GM12873 (cell line): Measurements from ENCODE around the gene MOK.

Experiments
- CTCF ChIP-seq: IDR thresholded peaks from 2 replicates; pipeline ENCODE4 v1.5.1; 2012; ENCODE audit warnings: low read depth, mild to moderate bottlenecking, moderate library complexity, low read length, control low read depth; ENCODE audit not compliant: insufficient read depth; ENCODE audit errors: missing control alignments

Gene MOK

GRCh38 chr14:102210421-102211042, 94.4 kb downstream of the MOK start:
- no peak for TF ChIP-seq CTCF

- no peak for TF ChIP-seq CTCF
Observed at GRCh38 chr14:102209224-102209966, 95.6 kb downstream of the MOK start.

GRCh38 chr14:102208741-102209140, 96.2 kb downstream of the MOK start:
- no peak for TF ChIP-seq CTCF

GRCh38 chr14:102207831-102208365, 97.1 kb downstream of the MOK start:
- no peak for TF ChIP-seq CTCF

GRCh38 chr14:102206918-102207317, 98.0 kb downstream of the MOK start:
- no peak for TF ChIP-seq CTCF

- no peak for TF ChIP-seq CTCF
Observed at GRCh38 chr14:102205560-102205959, 99.4 kb downstream of the MOK start.

GRCh38 chr14:102203382-102203781, 101.6 kb downstream of the MOK start:
- TF ChIP-seq CTCF = no peak
